ENCODE data around the gene SLC9A6.

The SLC9A6 gene

GRCh38 chrX:135985157-135985972 lies at the start of gene SLC9A6:
Gene SLC9A6 (plus strand): TSS chrX:135985435. CDS start chrX:135985659, 224 bp downstream.
- DNase-seq (ENCODE audit: low spot score) = peak; percentile 79

GRCh38 chrX:135944486-135944885 lies 40.7 kb upstream of the SLC9A6 start:
- no peak for DNase-seq (ENCODE audit: low spot score)

GRCh38 chrX:135951291-135951690 lies 33.9 kb upstream of the SLC9A6 start:
- no peak for DNase-seq (ENCODE audit: low spot score)

- DNase-seq (ENCODE audit: low spot score) = no peak
Measured at GRCh38 chrX:135973025-135973547, 12.1 kb upstream of the SLC9A6 start.

GRCh38 chrX:135973548-135974278 lies 11.5 kb upstream of the SLC9A6 start, which contains the start of gene MMGT1:
Gene MMGT1 (minus strand): TSS chrX:135973988. CDS start chrX:135973675, 313 bp downstream.
- DNase-seq (ENCODE audit: low spot score) = peak; percentile 90

- DNase-seq (ENCODE audit: low spot score) = no peak
Measured at GRCh38 chrX:135974279-135974856, 10.9 kb upstream of the SLC9A6 start.

- no peak for DNase-seq (ENCODE audit: low spot score)
Measured at GRCh38 chrX:135975421-135975820, 9.8 kb upstream of the SLC9A6 start.

- no peak for DNase-seq (ENCODE audit: low spot score)
Measured at GRCh38 chrX:135977611-135978010, 7.6 kb upstream of the SLC9A6 start.

GRCh38 chrX:135981010-135981409 lies 4.2 kb upstream of the SLC9A6 start:
- no peak for DNase-seq (ENCODE audit: low spot score)

- no peak for DNase-seq (ENCODE audit: low spot score)
Measured at GRCh38 chrX:135981668-135982067, 3.6 kb upstream of the SLC9A6 start.

- no peak for DNase-seq (ENCODE audit: low spot score)
Measured at GRCh38 chrX:135982860-135983259, 2.4 kb upstream of the SLC9A6 start.

GRCh38 chrX:135984256-135984655 lies 979 bp upstream of the SLC9A6 start:
- DNase-seq (ENCODE audit: low spot score) = no peak

- DNase-seq (ENCODE audit: low spot score) = no peak
Measured at GRCh38 chrX:135984791-135985156, 461 bp upstream of the SLC9A6 start.

GRCh38 chrX:135985973-135986310 lies 707 bp downstream of the SLC9A6 start:
- no peak for DNase-seq (ENCODE audit: low spot score)

GRCh38 chrX:135988245-135988644 lies 3.0 kb downstream of the SLC9A6 start:
- no peak for DNase-seq (ENCODE audit: low spot score)

- no peak for DNase-seq (ENCODE audit: low spot score)
Measured at GRCh38 chrX:136015016-136015415, 29.8 kb downstream of the SLC9A6 start.

GRCh38 chrX:136016881-136017280 lies 31.6 kb downstream of the SLC9A6 start:
- no peak for DNase-seq (ENCODE audit: low spot score)

GRCh38 chrX:136019226-136019625 lies 34.0 kb downstream of the SLC9A6 start:
- no peak for DNase-seq (ENCODE audit: low spot score)

GRCh38 chrX:136021160-136021559 lies 35.9 kb downstream of the SLC9A6 start:
- no peak for DNase-seq (ENCODE audit: low spot score)

- no peak for DNase-seq (ENCODE audit: low spot score)
Measured at GRCh38 chrX:136021903-136022302, 36.7 kb downstream of the SLC9A6 start.

GRCh38 chrX:136025091-136025490 lies 39.9 kb downstream of the SLC9A6 start:
- DNase-seq (ENCODE audit: low spot score) = no peak

GRCh38 chrX:136028383-136028984 lies 43.2 kb downstream of the SLC9A6 start:
- no peak for DNase-seq (ENCODE audit: low spot score)
